GM18519 (cell line): ENCODE measurements around the gene TXK.

Experiments used
- ATAC-seq: cut with Tn5 transposase; IDR thresholded peaks from one replicate; pipeline ENCODE4 v1.9.1; 2021; ENCODE audit warnings: mild to moderate bottlenecking, moderate library complexity; ENCODE audit not compliant: unreplicated experiment, low FRiP score

The TXK gene

DNA sequence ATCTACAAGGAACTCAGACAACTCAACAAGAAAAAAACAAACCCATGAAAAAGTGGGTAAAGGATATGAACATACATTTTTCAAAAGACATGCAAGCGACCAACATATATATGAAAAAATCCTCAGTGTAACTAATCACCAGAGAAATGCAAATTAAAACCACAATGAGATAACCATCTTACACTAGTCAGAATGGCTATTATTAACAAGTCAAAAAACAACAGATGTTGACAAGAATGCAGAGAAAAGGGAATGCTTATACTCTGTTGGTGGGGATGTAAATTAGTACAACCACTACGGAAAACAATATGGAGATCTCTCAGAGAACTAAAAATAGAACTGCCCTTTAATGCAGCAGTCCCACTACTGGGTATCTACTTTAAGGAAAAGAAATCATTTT, 105.4 kb downstream of the TXK start:
- ATAC-seq: peak; percentile 75

DNA sequence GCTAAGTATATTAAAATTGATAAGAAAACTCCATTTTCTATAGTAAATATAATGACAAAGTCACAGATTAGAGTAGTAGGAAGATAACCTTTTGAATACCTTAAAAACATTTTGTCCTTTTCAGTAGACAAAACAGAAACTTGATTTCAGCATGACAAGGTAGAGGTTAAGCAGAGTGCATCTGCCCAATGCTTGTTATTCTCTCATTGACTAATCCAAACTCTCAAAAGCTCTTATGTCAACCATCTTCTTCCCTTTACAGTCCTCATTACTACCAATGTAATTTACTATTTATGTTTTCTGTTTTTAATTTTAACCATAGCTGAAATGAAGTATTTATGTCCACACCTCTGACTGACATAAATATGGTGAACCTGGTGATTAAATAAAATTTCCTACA, 106.4 kb downstream of the TXK start:
- ATAC-seq: peak; percentile 74

DNA sequence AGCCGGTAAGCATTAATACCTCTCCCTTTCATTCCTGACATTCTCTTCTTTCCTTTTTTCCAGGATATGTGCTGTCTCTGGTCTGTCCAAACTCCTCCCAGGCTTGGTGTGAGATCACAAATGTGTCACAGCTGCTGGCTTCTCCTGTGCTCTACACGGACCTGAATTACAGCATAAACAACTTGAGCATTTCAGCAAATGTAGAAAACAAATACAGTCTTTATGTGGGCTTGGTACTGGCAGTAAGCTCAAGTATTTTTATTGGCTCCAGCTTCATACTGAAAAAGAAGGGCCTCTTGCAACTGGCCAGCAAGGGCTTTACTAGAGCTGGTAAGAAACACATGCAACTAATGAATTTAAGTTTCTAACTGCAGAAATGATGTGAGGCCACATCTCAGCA, 109.0 kb downstream of the TXK start:
- no peak for ATAC-seq

DNA sequence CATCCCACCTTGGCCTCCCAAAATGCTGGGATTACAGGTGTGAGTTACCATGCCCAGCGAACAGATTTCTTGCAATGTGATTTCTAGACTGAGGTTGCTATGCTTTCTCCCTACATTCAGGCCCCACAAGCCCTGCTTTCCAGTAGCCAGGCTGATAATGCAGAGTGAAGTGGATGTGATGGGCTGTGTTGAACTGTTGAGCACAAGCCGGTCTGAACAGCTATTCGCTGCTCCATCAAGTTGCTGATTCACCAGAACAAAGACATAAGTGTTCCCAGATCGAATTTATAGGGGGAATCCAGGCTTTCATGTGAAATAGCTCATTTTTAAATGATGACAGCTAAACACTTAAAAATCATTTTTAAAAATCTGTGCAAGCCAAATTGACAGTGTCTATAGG, 109.5 kb downstream of the TXK start:
- ATAC-seq: no peak

DNA sequence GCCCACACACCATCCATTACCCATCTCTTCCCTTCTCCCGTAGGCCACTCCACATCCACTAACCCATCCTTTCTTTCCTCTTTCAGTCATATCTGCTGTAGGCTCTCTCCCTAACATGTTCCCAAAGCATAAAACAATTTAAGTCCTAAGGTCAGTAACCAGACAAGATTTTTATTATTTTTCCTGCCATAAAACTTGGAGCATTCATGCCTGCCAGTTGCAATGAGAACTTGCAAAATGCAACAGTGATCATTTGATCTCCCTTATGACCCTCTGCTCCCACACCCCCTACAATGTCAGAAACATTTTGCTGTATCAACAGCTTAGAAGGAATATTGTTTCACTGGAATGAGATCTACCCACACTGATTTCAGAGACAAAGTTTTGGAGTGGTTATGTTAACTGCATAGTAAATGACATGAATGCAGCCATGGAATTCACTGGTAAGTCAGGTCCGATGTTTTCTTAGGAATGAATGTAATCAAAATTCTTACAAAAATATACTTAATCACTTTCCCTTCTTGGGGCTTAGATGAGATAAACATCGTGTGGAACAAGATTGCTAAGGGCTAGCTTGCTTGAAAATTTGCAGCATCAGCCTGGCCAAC, 111.8 kb downstream of the TXK start:
- ATAC-seq: no peak

DNA sequence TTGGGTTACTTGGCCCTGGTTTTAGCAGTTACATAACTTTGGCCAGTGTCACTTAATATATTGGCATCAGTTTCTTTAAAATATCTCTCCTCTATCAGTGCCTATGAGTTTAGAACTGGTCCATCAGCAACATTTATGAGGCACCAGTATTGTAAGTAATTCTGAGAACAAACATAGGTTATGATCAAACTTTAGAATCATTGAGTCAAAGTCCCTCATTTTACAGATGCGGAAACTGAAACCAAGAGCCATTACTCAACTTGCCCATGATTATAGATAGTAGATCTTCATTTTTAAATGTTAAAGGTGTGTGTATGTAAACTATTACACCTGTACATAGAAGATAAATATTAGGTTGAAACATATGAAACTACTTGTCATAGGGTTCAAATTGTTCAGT, 113.0 kb downstream of the TXK start:
- no peak for ATAC-seq

DNA sequence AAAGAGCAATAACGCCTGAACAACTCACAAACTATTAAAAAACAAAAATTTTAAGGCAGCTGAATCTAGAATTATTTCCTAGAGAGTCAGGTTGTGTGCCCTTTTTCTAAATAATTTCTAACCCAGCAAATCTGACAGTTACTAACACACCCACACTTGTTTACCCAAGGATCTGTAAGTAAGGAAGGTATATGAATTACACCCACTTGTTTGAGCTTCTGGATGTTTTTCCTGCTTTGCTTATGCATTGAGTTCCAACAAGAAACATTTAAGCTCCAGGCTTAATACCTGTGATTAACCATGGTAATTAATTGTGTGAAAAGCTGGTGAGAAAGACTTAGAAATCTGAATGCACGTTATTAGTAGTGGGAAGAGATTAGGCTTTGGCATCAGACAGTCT, 115.9 kb downstream of the TXK start:
- no peak for ATAC-seq

DNA sequence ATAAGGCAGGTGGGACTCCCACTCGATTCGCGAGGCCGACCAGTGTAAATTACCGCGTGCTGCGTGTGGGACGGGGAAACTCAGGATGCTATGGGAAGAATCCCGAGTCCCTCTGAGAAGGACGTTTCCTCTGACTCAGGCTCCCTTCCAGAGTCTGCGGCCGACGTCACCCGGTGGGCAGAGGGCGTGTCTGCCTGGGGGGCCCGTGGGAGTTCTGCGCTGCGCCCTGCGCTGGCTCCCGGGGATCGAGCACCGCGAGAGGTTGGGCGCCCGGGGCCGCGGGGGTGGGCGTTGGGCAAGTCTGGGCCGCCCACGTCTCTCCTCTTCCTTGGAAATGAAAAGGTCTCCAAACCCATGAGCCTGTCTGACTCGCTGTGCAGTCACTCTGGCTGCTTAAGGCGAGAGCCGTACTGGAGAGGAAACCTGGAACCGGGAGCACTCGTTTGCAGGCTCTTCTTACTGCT, 116.9 kb downstream of the TXK start:
- ATAC-seq: no peak
